NCI-H2029 treated with DMSO at 0.1 percent for 48 hours (cell line): ENCODE measurements around the gene TRIOBP.
"Not testable (repeated sequence)": the region's sequence is repeated elsewhere in the genome, so short reads cannot be mapped to it uniquely, and the experiment has no call there.

Experiments
- DNase-seq: peaks from one replicate; lab custom pipeline; 2025; lab: John Stamatoyannopoulos, UW

The TRIOBP gene

DNA sequence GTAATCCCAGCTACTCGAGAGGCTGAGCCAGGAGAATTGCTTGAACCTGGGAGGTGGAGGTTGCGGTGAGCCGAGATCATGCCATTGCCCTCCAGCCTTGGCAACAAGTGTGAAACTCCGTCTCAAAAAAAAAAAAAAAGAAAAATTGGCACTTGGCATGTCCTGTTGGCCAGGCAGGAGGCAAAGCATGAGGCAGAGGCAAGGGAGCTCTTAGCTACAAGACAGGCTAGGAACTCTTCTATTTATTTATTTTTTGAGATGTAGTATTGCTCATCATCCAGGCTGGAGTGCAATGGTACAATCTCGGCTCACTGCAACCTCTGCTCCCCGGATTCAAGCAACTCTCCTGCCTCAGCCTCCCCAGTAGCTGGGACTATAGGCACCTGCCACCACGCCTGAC is 2.7 kb upstream of the TRIOBP start:
- not testable (repeated sequence) for DNase-seq

DNA sequence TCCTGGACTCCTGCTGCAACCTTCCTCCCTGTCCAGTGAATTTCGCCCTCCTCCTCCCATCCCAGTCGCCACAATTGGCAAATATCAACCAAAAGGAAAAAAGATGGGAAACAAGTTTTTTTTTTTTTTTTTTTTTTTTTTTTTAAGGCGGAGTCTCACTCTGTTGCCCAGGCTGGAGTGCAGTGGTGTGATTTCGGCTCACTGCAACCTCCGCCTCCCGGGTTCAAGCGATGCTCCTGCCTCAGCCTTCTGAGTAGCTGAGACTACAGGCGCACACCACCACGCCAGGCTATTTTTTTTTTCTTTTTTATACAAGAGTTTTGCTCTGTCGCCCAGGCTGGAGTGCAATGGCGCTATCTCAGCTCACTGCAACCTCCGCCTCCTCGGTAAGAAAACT is 590 bp upstream of the TRIOBP start:
- DNase-seq, result not testable (repeated sequence)

GRCh38 chr22:37697538-37697835 is 639 bp downstream of the TRIOBP start:
- no peak for DNase-seq

GRCh38 chr22:37701141-37701786 is 4.4 kb downstream of the TRIOBP start:
- no peak for DNase-seq

DNA sequence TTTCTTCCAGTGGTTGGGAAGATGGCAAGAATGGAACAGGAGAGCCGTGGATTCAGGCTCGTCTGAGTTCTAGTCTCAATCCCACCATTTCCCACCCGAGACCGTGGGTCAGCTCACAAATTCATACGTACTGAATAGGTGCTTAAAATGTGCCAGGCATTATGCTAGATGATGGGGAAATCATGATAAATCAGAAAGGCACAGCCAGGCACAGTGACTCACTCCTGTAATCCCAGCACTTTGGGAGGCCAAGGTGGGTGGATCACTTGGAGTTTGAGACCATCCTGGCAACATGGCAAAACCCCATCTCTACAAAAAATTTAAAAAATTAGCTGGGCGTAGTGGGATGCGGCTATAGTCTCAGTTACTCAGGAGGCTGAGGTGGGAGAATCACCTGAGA is 7.1 kb downstream of the TRIOBP start:
- no peak for DNase-seq

DNA sequence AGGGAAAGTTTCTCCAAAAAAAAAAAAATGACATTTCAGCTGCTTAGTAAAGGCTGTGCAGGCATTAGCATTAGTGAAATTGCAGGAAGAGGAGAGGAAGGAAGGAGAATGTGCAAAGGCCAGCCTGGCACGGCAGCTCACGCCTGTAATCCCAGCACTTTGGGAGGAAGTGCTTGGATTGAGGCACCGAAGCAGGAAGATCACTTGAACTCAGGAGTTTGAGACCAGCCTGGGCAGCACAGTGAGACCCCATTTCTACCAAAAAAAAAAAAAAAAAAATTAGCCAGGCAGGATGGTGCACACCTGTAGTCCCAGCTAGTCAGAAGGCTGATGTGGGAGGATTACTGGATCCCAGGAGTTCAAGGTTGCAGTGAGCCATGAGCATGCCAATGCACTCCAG is 7.8 kb downstream of the TRIOBP start:
- no peak for DNase-seq

DNA sequence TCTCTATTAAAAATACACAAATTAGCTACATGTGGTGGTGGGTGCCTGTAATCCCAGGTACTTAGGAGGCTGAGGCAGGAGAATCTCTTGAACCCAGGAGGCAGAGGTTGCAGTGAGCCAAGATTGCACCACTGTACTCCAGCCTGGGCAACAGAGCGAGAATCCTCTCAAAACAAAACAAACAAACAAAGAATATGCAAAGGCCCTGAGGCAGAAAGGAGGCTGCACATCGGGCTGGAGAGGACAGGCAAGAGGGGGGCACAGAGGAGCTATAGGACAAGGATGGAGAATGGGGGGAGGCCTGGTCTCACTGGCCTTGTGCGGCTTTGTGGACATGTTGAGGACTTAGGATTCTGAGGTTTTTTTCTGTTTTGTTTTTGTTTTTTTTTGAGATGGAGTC is 8.4 kb downstream of the TRIOBP start:
- DNase-seq, result no peak

DNA sequence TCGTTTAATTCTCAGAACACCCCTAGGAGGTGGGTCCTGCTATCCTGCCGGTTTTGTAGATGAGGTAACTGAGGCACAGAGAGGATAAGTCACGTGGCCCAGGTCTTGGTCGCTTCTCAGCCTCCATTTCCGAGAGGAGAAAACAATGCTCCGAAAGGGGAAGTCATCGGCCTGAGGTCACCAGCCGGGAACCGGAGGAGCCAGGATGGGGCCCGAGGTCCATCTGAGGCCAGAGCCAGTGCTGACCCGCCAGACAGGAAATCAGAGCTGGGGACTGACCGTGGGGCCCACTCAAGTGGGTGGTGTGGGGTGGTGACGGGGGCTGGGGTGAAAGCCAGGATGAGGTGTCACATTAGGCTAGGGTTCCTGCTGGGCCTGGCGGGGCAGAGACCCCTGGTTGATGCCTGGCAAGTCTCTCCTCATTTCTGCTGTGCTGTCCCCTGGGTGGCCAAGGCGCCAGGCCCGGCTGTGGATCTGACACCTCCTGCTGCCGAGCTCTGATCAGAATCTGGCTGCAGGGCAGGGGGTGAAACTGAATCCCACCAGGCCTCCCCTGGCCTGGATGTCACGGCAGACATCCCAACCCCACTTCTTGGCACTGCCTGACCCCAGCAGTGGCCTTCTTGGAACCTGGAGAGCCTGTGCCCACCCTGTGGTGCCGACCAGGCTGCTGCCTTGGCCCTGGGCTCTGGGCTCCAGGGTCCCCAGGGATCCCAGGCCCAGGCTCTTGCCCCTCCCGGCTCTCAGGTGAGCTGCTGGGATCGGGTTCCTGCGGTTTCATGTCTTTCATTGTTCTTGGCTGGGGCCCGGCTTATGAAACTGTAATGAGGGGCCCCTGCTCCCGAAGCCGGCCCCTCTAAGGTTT is 12.0 kb downstream of the TRIOBP start:
- no peak for DNase-seq

DNA sequence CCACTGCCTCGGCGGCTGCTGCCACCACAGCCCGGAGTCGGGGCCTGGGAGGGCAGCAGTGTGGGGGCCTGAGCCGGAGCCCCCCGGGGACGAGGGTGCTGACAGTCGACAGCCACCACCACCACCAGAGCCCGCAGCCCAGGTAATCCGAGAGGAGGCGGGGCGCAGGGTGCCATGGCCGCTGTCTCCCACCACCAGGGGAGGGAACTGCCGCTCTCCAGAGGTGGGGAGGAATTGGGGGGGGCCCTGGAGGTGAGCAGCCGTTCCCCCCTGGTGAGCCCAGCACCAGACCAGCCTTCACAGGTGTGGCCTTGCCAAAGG is 12.6 kb downstream of the TRIOBP start:
- DNase-seq, result no peak

- DNase-seq, result no peak
Measured at GRCh38 chr22:37710675-37711074, 13.8 kb downstream of the TRIOBP start.

GRCh38 chr22:37711490-37711889 is 14.6 kb downstream of the TRIOBP start:
- DNase-seq, result no peak

- no peak for DNase-seq
Measured at GRCh38 chr22:37713761-37714160, 16.9 kb downstream of the TRIOBP start.

- DNase-seq, result no peak
Measured at GRCh38 chr22:37714634-37715033, 17.8 kb downstream of the TRIOBP start.

DNA sequence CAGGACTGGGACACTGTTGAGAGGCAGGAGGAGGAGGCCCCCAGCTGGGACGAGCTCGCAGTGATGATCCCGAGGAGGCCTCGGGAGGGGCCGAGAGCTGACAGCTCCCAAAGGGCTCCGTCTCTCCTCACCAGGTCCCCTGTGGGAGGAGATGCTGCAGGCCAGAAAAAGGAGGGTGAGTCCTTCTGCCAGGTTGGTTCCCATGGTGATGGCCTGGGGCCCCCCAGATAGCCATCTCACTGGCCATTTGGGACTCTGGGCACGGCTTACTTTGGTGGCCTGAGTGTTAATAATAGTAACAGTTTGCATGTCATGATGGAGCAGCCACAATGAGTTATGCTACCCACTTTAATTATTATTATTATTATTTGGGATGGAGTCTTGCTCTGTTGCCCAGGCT is 18.9 kb downstream of the TRIOBP start:
- no peak for DNase-seq

DNA sequence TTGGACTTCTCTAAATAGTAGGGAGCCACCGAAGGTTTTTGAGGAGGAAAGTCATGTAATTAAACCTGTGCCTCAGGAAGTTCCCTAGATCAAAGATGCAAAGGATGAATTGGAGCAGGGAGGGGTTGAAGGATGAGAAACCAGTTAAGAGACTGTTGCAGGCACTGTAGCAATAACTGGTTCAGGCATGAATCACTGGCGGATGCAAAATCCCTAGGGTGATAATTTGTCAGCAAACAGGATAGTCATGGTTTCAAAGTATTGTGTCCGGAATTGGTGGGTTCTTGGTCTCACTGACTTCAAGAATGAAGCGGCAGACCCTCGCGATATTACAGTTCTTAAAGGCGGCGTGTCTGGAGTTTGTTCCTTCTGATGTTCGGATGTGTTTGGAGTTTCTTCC is 19.9 kb downstream of the TRIOBP start:
- no peak for DNase-seq

GRCh38 chr22:37717235-37717634 is 20.4 kb downstream of the TRIOBP start:
- DNase-seq, result not testable (repeated sequence)

DNA sequence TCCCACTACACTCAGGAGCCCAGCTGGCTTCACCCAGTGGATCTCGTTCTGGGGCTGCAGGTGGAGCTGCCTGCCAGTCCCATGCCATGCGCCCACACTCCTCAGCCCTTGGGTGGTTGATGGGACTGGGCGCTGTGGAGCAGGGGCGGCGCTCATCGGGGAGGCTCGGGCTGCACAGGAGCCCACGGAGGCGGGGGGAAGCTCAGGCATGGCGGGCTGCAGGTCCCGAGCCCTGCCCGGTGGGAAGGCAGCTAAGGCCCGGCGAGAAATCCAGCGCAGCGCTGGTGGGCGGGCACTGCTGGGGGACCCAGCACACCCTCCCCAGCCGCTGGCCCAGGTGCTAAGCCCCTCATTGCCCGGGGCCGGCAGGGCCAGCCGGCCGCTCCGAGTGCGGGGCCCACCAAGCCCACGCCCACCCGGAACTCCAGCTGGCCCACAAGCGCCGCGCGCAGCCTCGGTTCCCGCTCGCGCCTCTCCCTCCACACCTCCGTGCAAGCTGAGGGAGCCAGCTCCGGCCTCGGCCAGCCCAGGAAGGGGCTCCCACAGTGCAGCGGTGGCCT is 21.0 kb downstream of the TRIOBP start:
- not testable (repeated sequence) for DNase-seq

DNA sequence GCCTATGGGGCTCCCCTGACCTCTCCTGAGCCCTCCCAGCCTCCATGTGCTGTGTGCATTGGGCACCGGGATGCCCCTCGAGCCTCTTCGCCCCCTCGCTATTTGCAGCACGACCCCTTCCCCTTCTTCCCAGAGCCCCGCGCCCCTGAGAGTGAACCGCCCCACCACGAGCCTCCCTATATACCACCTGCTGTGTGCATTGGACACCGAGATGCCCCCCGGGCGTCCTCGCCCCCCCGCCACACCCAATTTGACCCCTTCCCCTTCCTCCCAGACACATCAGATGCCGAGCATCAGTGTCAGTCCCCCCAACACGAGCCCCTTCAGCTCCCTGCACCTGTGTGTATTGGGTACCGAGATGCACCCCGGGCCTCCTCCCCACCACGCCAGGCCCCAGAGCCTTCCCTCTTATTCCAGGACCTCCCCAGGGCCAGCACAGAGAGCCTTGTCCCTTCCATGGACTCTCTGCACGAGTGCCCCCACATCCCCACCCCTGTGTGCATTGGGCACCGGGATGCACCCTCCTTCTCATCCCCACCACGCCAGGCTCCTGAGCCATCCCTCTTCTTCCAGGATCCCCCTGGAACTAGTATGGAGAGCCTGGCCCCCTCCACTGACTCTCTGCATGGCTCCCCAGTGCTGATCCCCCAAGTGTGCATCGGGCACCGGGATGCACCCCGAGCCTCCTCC is 28.8 kb downstream of the TRIOBP start:
- no peak for DNase-seq

GRCh38 chr22:37726241-37726887 is 29.5 kb downstream of the TRIOBP start:
- no peak for DNase-seq

DNA sequence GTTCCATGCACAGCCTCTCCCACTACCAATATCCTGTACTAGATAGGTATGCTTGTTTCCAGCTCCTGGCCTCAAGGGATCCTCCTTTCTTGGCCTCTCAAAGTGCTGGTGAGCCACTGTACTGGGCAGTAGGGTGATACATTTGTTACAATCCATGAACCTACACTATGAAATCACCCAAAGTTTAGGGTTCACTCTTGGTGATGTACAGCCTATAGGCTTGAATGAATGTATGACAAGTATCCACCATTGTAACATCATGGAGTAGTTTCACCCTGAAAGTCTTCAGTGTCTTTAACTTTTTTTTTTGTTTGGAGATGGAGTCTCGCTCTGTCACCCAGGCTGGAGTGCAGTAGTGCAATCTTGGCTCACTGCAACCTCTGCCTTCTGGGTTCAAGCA is 31.8 kb downstream of the TRIOBP start:
- DNase-seq, result no peak

GRCh38 chr22:37731804-37732471 is 35.1 kb downstream of the TRIOBP start:
- peak; percentile 12 for DNase-seq
